Gastrocnemius medialis (tissue), 4 donors: ENCODE results near the gene MYRIP.

Experiments used
- CTCF ChIP-seq, 5 experiments: fragments of 450-650 bp in 3 of 5; fragments of 200-600 bp in 2 of 5; sonication (generic) in 2 of 5; IDR thresholded peaks in 4 of 5; conservative IDR thresholded peaks in 1 of 5; 1 replicate in 4 of 5; 2 replicates in 1 of 5; pipeline ENCODE4 v1.5.1; 2016 to 2019; ENCODE audit warnings: antibody characterized with exemption in 5 of 5, mild to moderate bottlenecking in 3 of 5, moderate library complexity in 3 of 5
- POLR2A ChIP-seq, 2 donors: fragments of 450-650 bp; IDR thresholded peaks; one replicate each; pipeline ENCODE4 v1.6.1; 2017; ENCODE audit warnings: antibody characterized with exemption in 2 of 2, mild to moderate bottlenecking in 2 of 2, moderate library complexity in 2 of 2

- TF ChIP-seq CTCF (IDR thresholded peaks at IDR 0.05 in 4 of 5, conservative IDR thresholded peaks at IDR 0.05 in 1 of 5) (no peak), POLR2A (IDR thresholded peaks at IDR 0.05) (no peak)
Measured at GRCh38 chr3:39794880-39795279, 14.5 kb upstream of the MYRIP start.
